GM12878 (cell line): Measurements from ENCODE around the gene FXN. TPM values are rescaled to one million over a fixed set of nuclear protein-coding genes. Genes with fewer than 3 reads are reported as not detected.

ENCODE experiments used
- ATAC-seq: fragments of 200-7000 bp; cut with Tn5 transposase; 3 replicates; pipeline ENCODE4 v1.9.1; 2020; ENCODE audit warnings: mild to moderate bottlenecking, moderate library complexity
- BruUV-seq: library from RNA; stranded (reverse); fragments of 400-500 nt; replicated peaks from 2 replicates; lab custom pipeline; 2021; lab: Mats Ljungman, UMichigan
- CTCF ChIA-PET: fragments of 300-600 bp; sonication (Branson Sonifier 250); formaldehyde crosslinking; extraction: SDS; loops from one replicate; lab custom pipeline; 2021; ENCODE audit warnings: inconsistent platforms; lab: Yijun Ruan, JAX
- POLR2A ChIA-PET: fragments of 350-600 bp; formaldehyde crosslinking; extraction: SDS; loops from one replicate; lab custom pipeline; 2021; ENCODE audit warnings: inconsistent platforms; lab: Charles Lee
- RAD21 ChIA-PET: fragments of 300-600 bp; sonication (Branson Sonifier 250); formaldehyde crosslinking; loops from one replicate; lab custom pipeline; 2023; ENCODE audit warnings: antibody characterized with exemption; ENCODE audit not compliant: unreplicated experiment; lab: Charles Lee
- SMC1A ChIA-PET: fragments of 300-600 bp; sonication (Branson Sonifier 250); formaldehyde crosslinking; loops from one replicate; lab custom pipeline; 2023; ENCODE audit not compliant: unreplicated experiment, uncharacterized antibody; lab: Charles Lee
- DNase-seq: peaks from one replicate; pipeline ENCODE4 v3.0.0-alpha.2; 2011; ENCODE audit warnings: low read depth, low spot score
- FAIRE-seq: peaks from 3 replicates; lab custom pipeline; 2011; peaks lifted over from hg19 to GRCh38; lab: Jason Lieb, UNC
- H2AFZ ChIP-seq: 2 replicates; pipeline ENCODE4 v1.6.0; 2011; ENCODE audit warnings: low read depth, low read length, control low read depth; ENCODE audit not compliant: control insufficient read depth
- H3K27ac ChIP-seq: 2 replicates; pipeline ENCODE4 v1.5.1; 2011; ENCODE audit warnings: control low read depth; ENCODE audit not compliant: control insufficient read depth, insufficient read depth
- H3K27me3 ChIP-seq, 2 experiments: replicated peaks in 1 of 2; 2 replicates each; pipeline versions ENCODE4 v1.6.0 to v1.6.1; 2011; ENCODE audit warnings: low read length in 1 of 2; ENCODE audit not compliant: control insufficient read depth in 2 of 2, insufficient read depth in 2 of 2
- H3K36me3 ChIP-seq, 2 experiments: 2 replicates each; pipeline ENCODE4 v1.5.1; 2011; ENCODE audit warnings: low read length in 1 of 2; ENCODE audit not compliant: control insufficient read depth in 2 of 2, insufficient read depth in 2 of 2
- H3K4me1 ChIP-seq: 2 replicates; pipeline ENCODE4 v1.6.1; 2011; ENCODE audit warnings: mild to moderate bottlenecking, low read length, moderate library complexity, mixed read lengths; ENCODE audit not compliant: control insufficient read depth, insufficient read depth
- H3K4me2 ChIP-seq: 2 replicates; pipeline ENCODE4 v1.6.0; 2011; ENCODE audit warnings: control low read depth; ENCODE audit not compliant: control insufficient read depth, insufficient read depth
- H3K4me3 ChIP-seq: fragments of 200-600 bp; sonication (generic); 2 replicates; pipeline ENCODE4 v1.5.1; 2016
- H3K79me2 ChIP-seq: 2 replicates; pipeline ENCODE4 v1.6.0; 2011; ENCODE audit warnings: low read length; ENCODE audit not compliant: control insufficient read depth, insufficient read depth
- H3K9ac ChIP-seq: 2 replicates; pipeline ENCODE4 v1.8.0; 2011; ENCODE audit warnings: low read length, control low read depth, mixed read lengths; ENCODE audit not compliant: control insufficient read depth, insufficient read depth
- H3K9me3 ChIP-seq: replicated peaks from 3 replicates; pipeline ENCODE4 v1.5.1; 2011; ENCODE audit warnings: mild to moderate bottlenecking, low read length; ENCODE audit not compliant: control insufficient read depth, insufficient read depth
- H4K20me1 ChIP-seq: 2 replicates; pipeline ENCODE4 v1.6.0; 2011; ENCODE audit not compliant: control insufficient read depth, insufficient read depth
- CBFB ChIP-seq: IDR thresholded peaks from 2 replicates; pipeline ENCODE4 v1.6.1; 2016; ENCODE audit warnings: antibody characterized with exemption, low read depth
- HDGF ChIP-seq: fragments of 450-650 bp; IDR thresholded peaks from 2 replicates; pipeline ENCODE4 v1.6.1; 2016; ENCODE audit warnings: antibody characterized with exemption
- NFIC ChIP-seq: IDR thresholded peaks from 2 replicates; pipeline ENCODE4 v1.6.1; 2012; ENCODE audit warnings: low read depth, mild to moderate bottlenecking, inconsistent platforms, low read length, moderate library complexity
- STAT1 ChIP-seq: fragments of 450-650 bp; conservative IDR thresholded peaks from 2 replicates; pipeline ENCODE4 v1.6.1; 2014; ENCODE audit warnings: antibody characterized with exemption, mild to moderate bottlenecking
- SUPT20H ChIP-seq: IDR thresholded peaks from 2 replicates; pipeline ENCODE4 v1.6.1; 2011; ENCODE audit warnings: low read depth, mild to moderate bottlenecking, low read length, moderate library complexity, borderline replicate concordance; ENCODE audit not compliant: control insufficient read depth
- TARDBP ChIP-seq: IDR thresholded peaks from 2 replicates; pipeline ENCODE4 v1.6.1; 2016; ENCODE audit warnings: borderline replicate concordance
- WGBS: methylation state at CpG from one replicate; pipeline ENCODE4 v1.1.6; 2016; ENCODE audit warnings: low lambda C conversion rate; ENCODE audit not compliant: insufficient replicate concordance, insufficient coverage; ENCODE audit errors: missing lambda C conversion rate; 5-methylcytosine and 5-hydroxymethylcytosine counted together
- in situ Hi-C: fragments of 300-500 bp; cut with MboI; formaldehyde crosslinking; loops from 9 replicates; pipeline ENCODE4 v1.14.3; 2018; ENCODE audit warnings: mixed read lengths
- intact Hi-C: fragments of 100-400 bp; cut with micrococcal nuclease; formaldehyde crosslinking; loops from one replicate; pipeline ENCODE4 v1.14.2; 2022; ENCODE audit not compliant: unreplicated experiment
- polyA plus RNA-seq, 11 experiments: library from polyadenylated mRNA; depleted of rRNA in 4 of 11; unstranded in 6 of 11; stranded (reverse) in 5 of 11; fragments of >200 nt; fragmentation: Nextera tagmentation in 4 of 11; fragmentation: Illumina TruSeq in 1 of 11; extraction: Ambion mirVana in 4 of 11; extraction: Trizol in 1 of 11; gene quantifications; 1 replicate in 1 of 11; 2 replicates in 10 of 11; pipeline versions ENCODE4 v1.2.1 to v1.2.3, GENCODE V29; 2011 to 2016; ENCODE audit warnings: inconsistent platforms in 2 of 11, missing spikeins in 2 of 11, low read depth in 1 of 11
- total RNA-seq, 4 experiments: library from RNA; depleted of rRNA in 3 of 4; stranded (reverse); fragments of >200 nt in 3 of 4; fragmentation: Illumina TruSeq in 1 of 4; extraction: Trizol in 1 of 4; gene quantifications; 2 replicates each; pipeline versions ENCODE4 v1.2.1 to v1.2.3, GENCODE V29; 2013 to 2021
- TF ChIP-seq, protein P1 (sequence below): fragments of 450-650 bp; IDR thresholded peaks from 2 replicates; pipeline ENCODE4 v1.6.1; 2017; ENCODE audit warnings: low read depth, mild to moderate bottlenecking, moderate library complexity
- TF ChIP-seq, protein P2 (sequence below): fragments of 450-650 bp; IDR thresholded peaks from 2 replicates; pipeline ENCODE4 v1.6.1; 2014; ENCODE audit warnings: mild to moderate bottlenecking
- TF ChIP-seq, protein P3 (sequence below): fragments of 450-650 bp; IDR thresholded peaks from 2 replicates; pipeline ENCODE4 v1.6.1; 2016; ENCODE audit warnings: mild to moderate bottlenecking
- TF ChIP-seq, protein P4 (sequence below): fragments of 450-650 bp; IDR thresholded peaks from 2 replicates; pipeline ENCODE4 v1.6.1; 2017; ENCODE audit warnings: antibody characterized with exemption, mild to moderate bottlenecking, moderate library complexity

FXN gene
- total and polyA plus RNA-seq, 10 of the 15 experiments (the other 5 are each of a cell fraction or from before 2014, with no cell fraction given), result 7.3 to 78.0 (median 23.2) TPM

DNA sequence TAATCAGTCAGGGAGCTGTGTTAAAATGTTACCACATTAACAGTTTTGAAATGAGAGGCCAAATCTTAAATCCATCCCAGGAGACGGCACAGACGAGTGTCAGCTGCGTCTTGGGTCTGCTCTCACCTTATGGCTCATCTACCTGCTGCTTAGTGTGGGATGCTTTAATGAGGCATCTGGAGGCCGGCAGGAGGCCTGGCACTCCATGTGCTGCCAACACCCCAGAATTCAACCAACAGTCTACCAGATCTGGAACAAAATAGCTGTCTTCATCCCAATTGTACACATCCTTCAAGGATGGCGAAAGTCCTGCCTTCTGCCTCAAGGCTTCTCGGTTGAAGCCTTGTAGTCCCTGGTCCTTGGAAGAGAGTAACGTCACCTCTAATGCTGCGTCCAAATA, 33.6 kb upstream of the FXN start (continued):
- TF ChIP-seq, protein P1, sequence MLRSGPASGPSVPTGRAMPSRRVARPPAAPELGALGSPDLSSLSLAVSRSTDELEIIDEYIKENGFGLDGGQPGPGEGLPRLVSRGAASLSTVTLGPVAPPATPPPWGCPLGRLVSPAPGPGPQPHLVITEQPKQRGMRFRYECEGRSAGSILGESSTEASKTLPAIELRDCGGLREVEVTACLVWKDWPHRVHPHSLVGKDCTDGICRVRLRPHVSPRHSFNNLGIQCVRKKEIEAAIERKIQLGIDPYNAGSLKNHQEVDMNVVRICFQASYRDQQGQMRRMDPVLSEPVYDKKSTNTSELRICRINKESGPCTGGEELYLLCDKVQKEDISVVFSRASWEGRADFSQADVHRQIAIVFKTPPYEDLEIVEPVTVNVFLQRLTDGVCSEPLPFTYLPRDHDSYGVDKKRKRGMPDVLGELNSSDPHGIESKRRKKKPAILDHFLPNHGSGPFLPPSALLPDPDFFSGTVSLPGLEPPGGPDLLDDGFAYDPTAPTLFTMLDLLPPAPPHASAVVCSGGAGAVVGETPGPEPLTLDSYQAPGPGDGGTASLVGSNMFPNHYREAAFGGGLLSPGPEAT, result no peak
- TF ChIP-seq, protein P2, sequence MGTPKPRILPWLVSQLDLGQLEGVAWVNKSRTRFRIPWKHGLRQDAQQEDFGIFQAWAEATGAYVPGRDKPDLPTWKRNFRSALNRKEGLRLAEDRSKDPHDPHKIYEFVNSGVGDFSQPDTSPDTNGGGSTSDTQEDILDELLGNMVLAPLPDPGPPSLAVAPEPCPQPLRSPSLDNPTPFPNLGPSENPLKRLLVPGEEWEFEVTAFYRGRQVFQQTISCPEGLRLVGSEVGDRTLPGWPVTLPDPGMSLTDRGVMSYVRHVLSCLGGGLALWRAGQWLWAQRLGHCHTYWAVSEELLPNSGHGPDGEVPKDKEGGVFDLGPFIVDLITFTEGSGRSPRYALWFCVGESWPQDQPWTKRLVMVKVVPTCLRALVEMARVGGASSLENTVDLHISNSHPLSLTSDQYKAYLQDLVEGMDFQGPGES, result no peak

DNA sequence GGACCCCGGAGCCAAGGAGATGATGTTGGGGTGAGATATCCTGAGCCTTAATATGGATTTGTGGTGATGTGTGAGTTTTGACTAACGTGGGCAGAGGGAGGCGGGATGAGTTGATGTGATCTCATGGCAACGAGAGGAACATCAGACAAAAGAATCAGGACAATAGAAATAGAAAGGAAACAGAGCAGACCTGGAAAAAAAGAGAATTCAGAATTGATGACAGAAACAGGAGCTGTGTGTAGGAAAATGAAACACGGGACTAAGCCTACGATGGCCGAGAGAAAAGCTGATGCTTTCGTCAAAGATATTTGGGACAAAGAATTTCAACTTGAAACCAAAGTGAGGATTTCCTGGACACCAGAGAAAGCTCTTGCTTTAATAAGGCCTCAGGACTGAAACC, 32.5 kb upstream of the FXN start:
- 85% methylated on average over 7 of the region's 8 CpGs for WGBS
- no peak overlapping the region for H3K4me2 ChIP-seq
- SMC1A ChIA-PET, result interaction anchor here (0.7 to 1.9 kb wide), 3 partner anchors 19 to 302 kb away, joined by 3 to 5 read pairs (median 3); no protein-coding TSS in a partner anchor
- no peaks in the 10 kb centered on the region for H4K20me1 ChIP-seq
- no peaks in the 10 kb centered on the region for H3K9me3 ChIP-seq
- ATAC-seq, result no peak
- TF ChIP-seq HDGF (no peak), STAT1 (no peak), NFIC (no peak), SUPT20H (no peak), TARDBP (no peak), CBFB (no peak)
- TF ChIP-seq, protein P3, sequence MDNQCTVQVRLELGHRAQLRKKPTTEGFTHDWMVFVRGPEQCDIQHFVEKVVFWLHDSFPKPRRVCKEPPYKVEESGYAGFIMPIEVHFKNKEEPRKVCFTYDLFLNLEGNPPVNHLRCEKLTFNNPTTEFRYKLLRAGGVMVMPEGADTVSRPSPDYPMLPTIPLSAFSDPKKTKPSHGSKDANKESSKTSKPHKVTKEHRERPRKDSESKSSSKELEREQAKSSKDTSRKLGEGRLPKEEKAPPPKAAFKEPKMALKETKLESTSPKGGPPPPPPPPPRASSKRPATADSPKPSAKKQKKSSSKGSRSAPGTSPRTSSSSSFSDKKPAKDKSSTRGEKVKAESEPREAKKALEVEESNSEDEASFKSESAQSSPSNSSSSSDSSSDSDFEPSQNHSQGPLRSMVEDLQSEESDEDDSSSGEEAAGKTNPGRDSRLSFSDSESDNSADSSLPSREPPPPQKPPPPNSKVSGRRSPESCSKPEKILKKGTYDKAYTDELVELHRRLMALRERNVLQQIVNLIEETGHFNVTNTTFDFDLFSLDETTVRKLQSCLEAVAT, result no peak
- TF ChIP-seq, protein P4, sequence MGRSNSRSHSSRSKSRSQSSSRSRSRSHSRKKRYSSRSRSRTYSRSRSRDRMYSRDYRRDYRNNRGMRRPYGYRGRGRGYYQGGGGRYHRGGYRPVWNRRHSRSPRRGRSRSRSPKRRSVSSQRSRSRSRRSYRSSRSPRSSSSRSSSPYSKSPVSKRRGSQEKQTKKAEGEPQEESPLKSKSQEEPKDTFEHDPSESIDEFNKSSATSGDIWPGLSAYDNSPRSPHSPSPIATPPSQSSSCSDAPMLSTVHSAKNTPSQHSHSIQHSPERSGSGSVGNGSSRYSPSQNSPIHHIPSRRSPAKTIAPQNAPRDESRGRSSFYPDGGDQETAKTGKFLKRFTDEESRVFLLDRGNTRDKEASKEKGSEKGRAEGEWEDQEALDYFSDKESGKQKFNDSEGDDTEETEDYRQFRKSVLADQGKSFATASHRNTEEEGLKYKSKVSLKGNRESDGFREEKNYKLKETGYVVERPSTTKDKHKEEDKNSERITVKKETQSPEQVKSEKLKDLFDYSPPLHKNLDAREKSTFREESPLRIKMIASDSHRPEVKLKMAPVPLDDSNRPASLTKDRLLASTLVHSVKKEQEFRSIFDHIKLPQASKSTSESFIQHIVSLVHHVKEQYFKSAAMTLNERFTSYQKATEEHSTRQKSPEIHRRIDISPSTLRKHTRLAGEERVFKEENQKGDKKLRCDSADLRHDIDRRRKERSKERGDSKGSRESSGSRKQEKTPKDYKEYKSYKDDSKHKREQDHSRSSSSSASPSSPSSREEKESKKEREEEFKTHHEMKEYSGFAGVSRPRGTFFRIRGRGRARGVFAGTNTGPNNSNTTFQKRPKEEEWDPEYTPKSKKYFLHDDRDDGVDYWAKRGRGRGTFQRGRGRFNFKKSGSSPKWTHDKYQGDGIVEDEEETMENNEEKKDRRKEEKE, result no peak
- H3K4me1 ChIP-seq, result peaks cover 11% of the 10 kb centered on the region
- POLR2A ChIA-PET, result no interaction called here
- no peak for DNase-seq
- no peak overlapping the region for H3K27ac ChIP-seq
- H3K9ac ChIP-seq, result no peak overlapping the region
- BruUV-seq, result no TSS peak
- in situ Hi-C loops (loop anchor here (5.0 kb wide), 4 partner anchors 156 to 421 kb away; a partner anchor contains a TSS), intact Hi-C loops (no loop called here)
- H3K36me3 ChIP-seq, result no peaks in the 10 kb centered on the region
- CTCF ChIA-PET, result interaction anchor here (1.0 to 1.6 kb wide), 5 partner anchors 10 to 54 kb away, joined by 3 to 5 read pairs (median 3); partner anchors contain the start of gene FXN
- FAIRE-seq, result no peak
- H3K27me3 ChIP-seq, result no peaks in the 10 kb centered on the region
- H2AFZ ChIP-seq, result no peak overlapping the region
- no peak overlapping the region for H3K4me3 ChIP-seq
- RAD21 ChIA-PET, result interaction anchor here (2.0 kb wide), 1 partner anchor 52 kb away, joined by 14 read pairs; no protein-coding TSS in a partner anchor
- H3K79me2 ChIP-seq, result no peaks in the 10 kb centered on the region
